ENCODE data around the gene ZBTB12.
A peak's percentile ranks its signal among the peaks of the same experiment; 100 is the strongest.

Gene ZBTB12

DNA sequence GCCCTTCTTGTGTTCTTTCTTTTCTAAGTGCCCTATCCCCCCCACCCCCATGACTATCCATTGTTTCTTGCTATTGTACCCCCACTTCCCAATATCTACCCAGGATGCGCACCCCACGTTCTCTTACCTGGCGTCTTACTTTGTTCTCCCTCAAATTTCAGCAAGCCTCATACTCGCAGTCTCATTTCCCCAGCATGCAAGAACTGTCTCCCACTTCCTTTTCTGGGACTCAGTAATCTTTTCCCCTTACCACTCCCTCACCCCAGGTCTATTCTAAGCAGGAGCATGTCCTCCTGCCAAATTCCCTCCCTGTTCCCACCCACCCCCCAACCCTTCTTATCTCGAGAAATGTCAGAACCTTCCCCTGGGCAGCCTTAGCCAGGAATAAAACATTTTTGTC lies 2.7 kb downstream of the ZBTB12 start:
- H3K27ac ChIP-seq: no peak overlapping the region

DNA sequence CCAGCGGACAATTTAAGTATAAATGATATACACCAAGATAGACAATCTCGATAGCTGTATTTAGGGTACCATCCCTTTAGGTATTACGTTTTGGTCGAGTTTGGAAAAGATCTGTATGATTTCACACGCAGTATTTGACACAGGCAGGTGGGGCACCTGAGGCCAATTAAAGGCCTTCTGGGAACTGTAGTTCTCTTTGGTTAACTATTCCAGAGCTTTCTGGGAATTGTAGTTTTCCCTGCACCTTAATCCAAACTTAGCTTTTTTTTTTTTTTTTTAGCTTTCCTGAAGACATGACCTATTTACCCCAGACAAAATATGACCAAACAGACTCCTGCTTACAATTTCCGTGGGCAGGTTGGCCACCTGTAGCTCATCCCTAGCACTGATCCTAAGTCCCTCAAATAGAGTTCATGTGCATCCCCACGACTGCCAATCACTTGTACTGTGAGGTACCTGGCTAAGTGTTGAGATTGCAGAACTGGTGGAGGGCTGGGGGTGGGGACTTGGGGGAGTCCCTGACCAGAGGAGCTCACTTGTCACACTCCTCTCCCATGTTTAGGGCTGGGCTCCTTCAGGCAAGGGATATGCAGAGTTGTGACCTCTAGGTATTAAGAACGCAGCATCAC lies 3.4 kb downstream of the ZBTB12 start:
- TF ChIP-seq, protein P1, sequence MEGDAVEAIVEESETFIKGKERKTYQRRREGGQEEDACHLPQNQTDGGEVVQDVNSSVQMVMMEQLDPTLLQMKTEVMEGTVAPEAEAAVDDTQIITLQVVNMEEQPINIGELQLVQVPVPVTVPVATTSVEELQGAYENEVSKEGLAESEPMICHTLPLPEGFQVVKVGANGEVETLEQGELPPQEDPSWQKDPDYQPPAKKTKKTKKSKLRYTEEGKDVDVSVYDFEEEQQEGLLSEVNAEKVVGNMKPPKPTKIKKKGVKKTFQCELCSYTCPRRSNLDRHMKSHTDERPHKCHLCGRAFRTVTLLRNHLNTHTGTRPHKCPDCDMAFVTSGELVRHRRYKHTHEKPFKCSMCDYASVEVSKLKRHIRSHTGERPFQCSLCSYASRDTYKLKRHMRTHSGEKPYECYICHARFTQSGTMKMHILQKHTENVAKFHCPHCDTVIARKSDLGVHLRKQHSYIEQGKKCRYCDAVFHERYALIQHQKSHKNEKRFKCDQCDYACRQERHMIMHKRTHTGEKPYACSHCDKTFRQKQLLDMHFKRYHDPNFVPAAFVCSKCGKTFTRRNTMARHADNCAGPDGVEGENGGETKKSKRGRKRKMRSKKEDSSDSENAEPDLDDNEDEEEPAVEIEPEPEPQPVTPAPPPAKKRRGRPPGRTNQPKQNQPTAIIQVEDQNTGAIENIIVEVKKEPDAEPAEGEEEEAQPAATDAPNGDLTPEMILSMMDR (conservative IDR thresholded peaks at IDR 0.05): no peak
- H3K27ac ChIP-seq: peak overlapping the region; percentile 83

More for the DNA sequence above, 2.7 kb downstream of the ZBTB12 start:
- TF ChIP-seq, protein P1 (conservative IDR thresholded peaks at IDR 0.05): no peak

DNA sequence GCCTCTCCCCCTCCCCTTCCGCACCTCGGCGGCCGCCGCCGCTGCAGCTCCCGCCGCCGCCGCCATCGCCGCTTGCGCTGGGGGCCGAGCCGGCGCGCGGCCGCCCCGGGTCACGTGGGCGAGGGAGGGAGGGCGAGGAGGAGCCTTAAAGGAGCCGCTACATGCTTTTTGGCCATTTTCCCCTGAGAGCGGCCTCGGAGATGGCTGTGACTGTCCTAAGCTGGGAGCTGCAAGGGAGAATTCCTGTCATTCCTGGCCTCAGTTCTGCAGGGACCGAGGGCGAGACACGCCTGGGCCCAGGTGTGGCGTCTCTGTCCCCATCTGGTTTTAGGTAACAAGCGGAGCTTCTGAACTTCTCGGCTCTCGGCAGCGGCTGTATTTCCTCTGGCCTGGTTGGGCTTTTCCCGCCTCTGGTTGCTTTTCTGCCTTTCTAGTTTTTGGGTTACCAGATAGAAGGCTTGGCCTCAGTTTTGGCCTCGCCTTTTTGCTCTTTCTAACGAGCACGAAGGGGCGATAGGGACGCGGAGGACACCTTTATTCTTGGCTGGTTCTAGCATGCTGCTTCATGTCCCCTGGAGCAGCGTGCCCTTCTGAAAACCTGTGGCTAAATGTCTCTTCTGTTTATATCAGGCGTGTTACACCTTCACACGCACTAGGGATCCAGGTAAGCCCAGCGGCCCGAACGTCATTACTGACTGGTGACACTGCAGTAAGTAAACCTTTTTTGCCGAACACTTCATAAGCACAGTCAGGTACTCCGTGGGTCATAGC lies 4.1 kb downstream of the ZBTB12 start, which contains the start of gene EHMT2:
Gene EHMT2 (minus strand): TSS at position 87 of the 771 bp plus-strand sequence. CDS start 21 bp downstream, at position 66.
- peak within 1 kb of the TSS; percentile 83 for H3K27ac ChIP-seq
- TF ChIP-seq, protein P1 (conservative IDR thresholded peaks at IDR 0.05): peak; percentile 21

DNA sequence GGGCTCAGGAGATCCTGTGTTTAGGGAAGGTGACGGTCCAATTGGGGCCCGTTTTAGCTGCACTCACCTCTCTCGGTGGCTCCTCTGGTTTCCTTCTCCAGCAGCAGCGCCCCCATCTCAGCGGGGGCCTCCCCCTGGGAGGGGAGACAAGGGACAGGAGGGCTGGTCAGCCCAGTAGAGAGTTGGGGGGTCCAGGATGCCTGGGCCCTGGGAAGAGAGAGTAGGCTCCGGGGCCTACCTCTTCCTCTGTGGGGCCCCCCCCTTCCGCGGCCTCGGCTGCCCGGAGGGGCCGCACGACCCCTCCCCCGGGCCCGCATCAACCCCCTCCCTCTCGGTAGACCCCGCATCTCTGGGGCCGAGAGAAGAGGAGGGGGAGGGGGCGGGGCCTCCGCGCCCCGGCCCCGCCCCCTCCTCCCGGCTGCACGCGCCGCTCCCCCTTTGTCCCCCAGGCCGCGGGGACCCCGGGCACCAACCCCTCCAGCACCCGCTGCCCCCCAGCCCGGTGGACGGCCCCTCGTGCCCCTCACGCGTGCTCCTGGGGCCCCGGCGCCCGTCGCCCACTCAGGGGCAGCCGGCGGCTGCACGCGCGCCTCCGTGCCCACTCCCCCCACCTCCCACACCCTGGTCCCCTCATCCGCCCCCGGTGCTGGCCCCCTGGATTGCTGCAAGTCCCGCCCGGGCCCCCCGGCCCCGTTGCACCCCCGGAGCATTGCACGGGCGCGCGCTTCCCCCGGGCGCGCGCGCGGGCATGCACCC lies 4.9 kb downstream of the ZBTB12 start:
- peak overlapping the region; percentile 83 for H3K27ac ChIP-seq
- TF ChIP-seq, protein P1 (conservative IDR thresholded peaks at IDR 0.05): no peak

DNA sequence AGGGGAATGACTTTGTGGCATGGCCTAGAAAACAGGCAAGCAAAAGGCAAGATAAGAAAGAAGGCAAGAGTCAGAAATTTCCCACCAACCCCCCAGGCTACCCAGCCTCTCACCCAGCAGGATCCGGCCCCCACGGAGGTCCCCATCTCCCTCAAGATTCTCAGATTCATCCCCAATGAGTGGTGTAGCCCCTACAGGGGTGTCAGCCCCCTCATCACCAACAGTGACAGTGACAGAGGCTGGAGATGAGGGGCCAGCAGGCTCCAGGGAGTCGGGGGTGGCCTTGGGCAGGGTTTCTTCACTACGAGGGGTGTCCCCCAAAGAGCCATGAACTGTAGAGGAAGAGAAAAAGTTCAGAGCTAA lies 5.4 kb downstream of the ZBTB12 start:
- TF ChIP-seq, protein P1 (conservative IDR thresholded peaks at IDR 0.05): no peak
- peak overlapping the region; percentile 83 for H3K27ac ChIP-seq

DNA sequence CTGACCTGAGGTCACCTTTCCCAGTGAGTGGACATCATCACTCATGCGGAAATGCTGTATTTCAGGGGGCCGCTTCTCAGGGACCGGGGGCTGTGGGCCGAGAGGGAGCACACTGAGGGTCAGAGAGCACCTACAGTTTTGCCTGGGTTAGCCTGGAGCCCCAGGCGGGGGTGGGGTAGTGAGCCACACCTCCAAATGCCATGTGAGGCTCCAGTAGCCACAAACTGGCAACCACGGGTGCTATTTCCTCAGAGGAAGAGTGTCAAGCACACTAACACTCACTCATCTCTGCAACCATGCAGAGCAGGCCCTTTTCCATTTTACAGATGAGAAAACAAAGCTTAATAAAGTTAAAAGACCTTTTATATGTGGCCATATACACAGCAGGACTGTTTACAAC lies 9.1 kb downstream of the ZBTB12 start:
- TF ChIP-seq, protein P1 (conservative IDR thresholded peaks at IDR 0.05): no peak
- no peak overlapping the region for H3K27ac ChIP-seq

All from VCaP (cell line).